ENCODE data around the gene TMEM126A.

GRCh38 chr11:85694385-85694980, 46.7 kb downstream of the TMEM126A start:
- TF ChIP-seq, protein P1, sequence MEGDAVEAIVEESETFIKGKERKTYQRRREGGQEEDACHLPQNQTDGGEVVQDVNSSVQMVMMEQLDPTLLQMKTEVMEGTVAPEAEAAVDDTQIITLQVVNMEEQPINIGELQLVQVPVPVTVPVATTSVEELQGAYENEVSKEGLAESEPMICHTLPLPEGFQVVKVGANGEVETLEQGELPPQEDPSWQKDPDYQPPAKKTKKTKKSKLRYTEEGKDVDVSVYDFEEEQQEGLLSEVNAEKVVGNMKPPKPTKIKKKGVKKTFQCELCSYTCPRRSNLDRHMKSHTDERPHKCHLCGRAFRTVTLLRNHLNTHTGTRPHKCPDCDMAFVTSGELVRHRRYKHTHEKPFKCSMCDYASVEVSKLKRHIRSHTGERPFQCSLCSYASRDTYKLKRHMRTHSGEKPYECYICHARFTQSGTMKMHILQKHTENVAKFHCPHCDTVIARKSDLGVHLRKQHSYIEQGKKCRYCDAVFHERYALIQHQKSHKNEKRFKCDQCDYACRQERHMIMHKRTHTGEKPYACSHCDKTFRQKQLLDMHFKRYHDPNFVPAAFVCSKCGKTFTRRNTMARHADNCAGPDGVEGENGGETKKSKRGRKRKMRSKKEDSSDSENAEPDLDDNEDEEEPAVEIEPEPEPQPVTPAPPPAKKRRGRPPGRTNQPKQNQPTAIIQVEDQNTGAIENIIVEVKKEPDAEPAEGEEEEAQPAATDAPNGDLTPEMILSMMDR (IDR thresholded peaks at IDR 0.05) = peak; percentile 25 to 52 (median 48)
- no peak for TF ChIP-seq POLR2A (IDR thresholded peaks at IDR 0.05)
